Loucy (cell line): Measurements from ENCODE around the gene DEPDC5.

Source experiments
- H2AFZ ChIP-seq: fragments of 200-600 bp; sonication (generic); 2 replicates; pipeline ENCODE4 v1.6.0; 2016; ENCODE audit warnings: antibody characterized with exemption, mild to moderate bottlenecking, low read length, moderate library complexity
- H3F3A ChIP-seq: fragments of 200-600 bp; 2 replicates; pipeline ENCODE4 v1.6.0; 2016; ENCODE audit warnings: antibody characterized with exemption, low read depth, mild to moderate bottlenecking
- H3K27me3 ChIP-seq: fragments of 200-600 bp; sonication (generic); 2 replicates; pipeline ENCODE4 v1.6.1; 2014; ENCODE audit warnings: low read length, mild to moderate bottlenecking; ENCODE audit not compliant: insufficient read depth, poor library complexity, severe bottlenecking
- H3K36me3 ChIP-seq: fragments of 200-600 bp; sonication (generic); 2 replicates; pipeline ENCODE4 v1.6.1; 2016; ENCODE audit warnings: low read length; ENCODE audit not compliant: insufficient read depth
- H3K4me1 ChIP-seq: fragments of 200-600 bp; sonication (generic); 2 replicates; pipeline ENCODE4 v1.5.1; 2014; ENCODE audit warnings: low read length, mild to moderate bottlenecking; ENCODE audit not compliant: insufficient read depth, poor library complexity, severe bottlenecking
- H3K4me2 ChIP-seq: fragments of 200-600 bp; sonication (generic); 2 replicates; pipeline ENCODE4 v1.6.0; 2014; ENCODE audit warnings: antibody characterized with exemption, low read length, low read depth, mild to moderate bottlenecking; ENCODE audit not compliant: poor library complexity, severe bottlenecking
- H3K4me3 ChIP-seq: fragments of 200-600 bp; sonication (generic); 2 replicates; pipeline ENCODE4 v1.5.1; 2014; ENCODE audit warnings: low read length, mild to moderate bottlenecking, mixed read lengths; ENCODE audit not compliant: poor library complexity, severe bottlenecking
- H3K79me2 ChIP-seq: fragments of 200-600 bp; sonication (generic); 2 replicates; pipeline ENCODE4 v1.6.1; 2014; ENCODE audit warnings: low read length; ENCODE audit not compliant: insufficient read depth
- H3K9ac ChIP-seq: fragments of 200-600 bp; sonication (generic); 2 replicates; pipeline ENCODE4 v1.6.0; 2014; ENCODE audit warnings: mild to moderate bottlenecking, low read depth, low read length, moderate library complexity; ENCODE audit not compliant: poor library complexity, severe bottlenecking
- H3K9me2 ChIP-seq: fragments of 200-600 bp; sonication (generic); replicated peaks from 2 replicates; pipeline ENCODE4 v1.6.1; 2016; ENCODE audit warnings: low read depth, low read length, mixed read lengths
- H3K9me3 ChIP-seq: fragments of 200-600 bp; sonication (generic); 2 replicates; pipeline ENCODE4 v1.6.1; 2014; ENCODE audit warnings: mild to moderate bottlenecking, antibody characterized with exemption, low read length, low read depth; ENCODE audit not compliant: insufficient read depth
- H4K20me1 ChIP-seq: fragments of 200-600 bp; sonication (generic); 2 replicates; pipeline ENCODE4 v1.6.0; 2014; ENCODE audit warnings: antibody characterized with exemption, low read length, mild to moderate bottlenecking; ENCODE audit not compliant: insufficient read depth, poor library complexity, severe bottlenecking
- EZH2phosphoT487 ChIP-seq: fragments of 200-600 bp; IDR thresholded peaks from 2 replicates; pipeline ENCODE4 v1.6.1; 2018; ENCODE audit warnings: antibody characterized with exemption, mild to moderate bottlenecking, moderate library complexity, borderline replicate concordance
- TF ChIP-seq, protein P1 (sequence below): fragments of 200-600 bp; sonication (generic); conservative IDR thresholded peaks from 2 replicates; pipeline ENCODE4 v1.5.1; 2014; ENCODE audit warnings: mild to moderate bottlenecking, antibody characterized with exemption, low read length

DEPDC5 gene

DNA sequence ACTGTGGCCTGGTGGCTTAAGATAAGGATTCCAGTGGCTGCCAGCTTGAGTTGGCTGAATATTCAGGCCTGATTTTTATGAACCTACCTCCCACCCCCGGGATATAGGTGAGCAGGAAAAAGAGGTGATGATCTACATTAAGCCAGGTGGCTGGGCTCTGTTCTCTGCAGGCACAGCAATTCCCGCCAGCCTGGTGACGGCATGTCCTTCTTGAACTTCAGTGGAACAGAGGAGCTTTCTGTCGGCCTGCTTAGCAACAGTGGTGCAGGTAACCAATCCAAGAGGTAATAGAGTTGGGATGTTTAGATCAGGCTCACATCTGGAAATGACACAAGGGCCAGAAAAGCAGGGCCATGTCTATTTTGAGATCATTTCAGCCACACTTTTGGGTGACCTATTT is 68.7 kb downstream of the DEPDC5 start:
- H3K79me2 ChIP-seq, result no peaks in the 10 kb centered on the region
- H3K27me3 ChIP-seq, result no peaks in the 10 kb centered on the region
- H3K36me3 ChIP-seq, result peaks cover 63% of the 10 kb centered on the region; the same call in 1 of the 2 replicates
- H3K4me1 ChIP-seq, result no peaks in the 10 kb centered on the region
- H3K9ac ChIP-seq, result no peak overlapping the region
- H3K4me3 ChIP-seq, result no peak overlapping the region
- no peaks in the 10 kb centered on the region for H4K20me1 ChIP-seq
- H3F3A ChIP-seq, result no peaks in the 10 kb centered on the region
- H3K9me2 ChIP-seq, result no peaks in the 10 kb centered on the region
- H3K9me3 ChIP-seq, result no peaks in the 10 kb centered on the region
- H3K4me2 ChIP-seq, result no peak overlapping the region
- TF ChIP-seq EZH2phosphoT487, result no peak
- TF ChIP-seq, protein P1, sequence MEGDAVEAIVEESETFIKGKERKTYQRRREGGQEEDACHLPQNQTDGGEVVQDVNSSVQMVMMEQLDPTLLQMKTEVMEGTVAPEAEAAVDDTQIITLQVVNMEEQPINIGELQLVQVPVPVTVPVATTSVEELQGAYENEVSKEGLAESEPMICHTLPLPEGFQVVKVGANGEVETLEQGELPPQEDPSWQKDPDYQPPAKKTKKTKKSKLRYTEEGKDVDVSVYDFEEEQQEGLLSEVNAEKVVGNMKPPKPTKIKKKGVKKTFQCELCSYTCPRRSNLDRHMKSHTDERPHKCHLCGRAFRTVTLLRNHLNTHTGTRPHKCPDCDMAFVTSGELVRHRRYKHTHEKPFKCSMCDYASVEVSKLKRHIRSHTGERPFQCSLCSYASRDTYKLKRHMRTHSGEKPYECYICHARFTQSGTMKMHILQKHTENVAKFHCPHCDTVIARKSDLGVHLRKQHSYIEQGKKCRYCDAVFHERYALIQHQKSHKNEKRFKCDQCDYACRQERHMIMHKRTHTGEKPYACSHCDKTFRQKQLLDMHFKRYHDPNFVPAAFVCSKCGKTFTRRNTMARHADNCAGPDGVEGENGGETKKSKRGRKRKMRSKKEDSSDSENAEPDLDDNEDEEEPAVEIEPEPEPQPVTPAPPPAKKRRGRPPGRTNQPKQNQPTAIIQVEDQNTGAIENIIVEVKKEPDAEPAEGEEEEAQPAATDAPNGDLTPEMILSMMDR, result no peak
- H2AFZ ChIP-seq, result no peak overlapping the region

DNA sequence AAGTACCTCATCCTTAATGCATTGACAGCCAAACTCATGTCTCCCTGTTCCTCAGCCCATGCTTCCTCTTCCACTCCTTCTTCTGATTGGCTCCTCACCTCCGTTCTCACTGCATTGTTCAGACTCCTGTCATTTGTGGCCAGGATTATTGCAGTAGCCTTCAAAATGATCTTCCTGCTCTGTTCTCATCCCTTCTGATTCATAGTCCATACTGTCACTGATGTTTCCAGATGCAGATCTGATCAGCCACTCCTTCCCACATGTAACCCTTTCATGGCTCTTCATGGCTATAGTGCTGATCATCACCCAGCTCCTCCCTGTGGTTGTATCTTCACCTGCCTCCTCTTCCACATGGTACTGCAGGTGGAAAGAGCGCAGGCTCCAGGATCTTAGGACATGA is 71.7 kb downstream of the DEPDC5 start:
- no peaks in the 10 kb centered on the region for H3K4me1 ChIP-seq
- H3K4me2 ChIP-seq, result no peak overlapping the region
- H3K36me3 ChIP-seq, result peaks cover 43% of the 10 kb centered on the region; the same call in 1 of the 2 replicates
- H2AFZ ChIP-seq, result no peak overlapping the region
- no peaks in the 10 kb centered on the region for H3K9me3 ChIP-seq
- H4K20me1 ChIP-seq, result no peaks in the 10 kb centered on the region
- H3K9ac ChIP-seq, result no peak overlapping the region
- H3K27me3 ChIP-seq, result no peaks in the 10 kb centered on the region
- H3K9me2 ChIP-seq, result no peaks in the 10 kb centered on the region
- H3K79me2 ChIP-seq, result no peaks in the 10 kb centered on the region
- TF ChIP-seq, protein P1, result no peak
- no peak for TF ChIP-seq EZH2phosphoT487
- no peaks in the 10 kb centered on the region for H3F3A ChIP-seq
- no peak overlapping the region for H3K4me3 ChIP-seq

DNA sequence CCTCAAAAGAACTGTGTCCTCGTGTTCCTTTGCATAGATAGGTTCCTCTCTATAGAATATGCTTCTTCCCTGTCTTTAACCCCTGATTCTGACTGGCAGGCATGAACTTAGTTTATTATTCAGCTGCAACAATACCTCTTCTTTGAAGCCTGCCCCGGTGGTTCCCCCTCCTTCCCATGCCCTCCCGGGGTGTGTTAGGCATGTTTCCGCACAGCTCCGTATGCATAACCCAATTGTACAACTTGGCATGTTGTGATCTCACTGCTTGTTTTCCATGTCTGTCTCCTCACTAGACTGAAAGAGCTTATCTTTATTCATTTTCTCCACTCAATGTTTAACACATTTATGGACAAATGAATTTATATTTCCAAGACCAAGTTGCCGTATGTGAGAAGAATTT is 72.6 kb downstream of the DEPDC5 start:
- no peak for TF ChIP-seq EZH2phosphoT487
- TF ChIP-seq, protein P1, result no peak
- H2AFZ ChIP-seq, result no peak overlapping the region

More for the DNA sequence above, 72.6 kb downstream of the DEPDC5 start:
- H3K9ac ChIP-seq, result no peak overlapping the region
- no peaks in the 10 kb centered on the region for H3K9me2 ChIP-seq
- no peaks in the 10 kb centered on the region for H3F3A ChIP-seq
- no peaks in the 10 kb centered on the region for H3K4me1 ChIP-seq
- peaks cover 34% of the 10 kb centered on the region; the same call in 1 of the 2 replicates for H3K36me3 ChIP-seq
- H4K20me1 ChIP-seq, result no peaks in the 10 kb centered on the region
- no peaks in the 10 kb centered on the region for H3K27me3 ChIP-seq
- H3K9me3 ChIP-seq, result no peaks in the 10 kb centered on the region
- no peak overlapping the region for H3K4me2 ChIP-seq
- no peak overlapping the region for H3K4me3 ChIP-seq
- H3K79me2 ChIP-seq, result no peaks in the 10 kb centered on the region
